Small intestine (tissue), 7 donors: ENCODE data around the gene FCHO1. TPM values are rescaled to one million over a fixed set of nuclear protein-coding genes. Genes with fewer than 3 reads are reported as not detected.

Experiments
- DNase-seq, 2 donors: peaks; one replicate each; pipeline versions ENCODE4 v3.0.0 to v3.0.0-alpha.2; 2013
- FAIRE-seq: peaks from 2 replicates; lab custom pipeline; 2012; peaks lifted over from hg19 to GRCh38; lab: Jason Lieb, UNC
- H3K27ac ChIP-seq, 3 donors: one replicate each; pipeline ENCODE4 v1.5.1; 2013; ENCODE audit warnings: low read length in 2 of 3, mild to moderate bottlenecking in 2 of 3, control low read depth in 1 of 3, inconsistent platforms in 1 of 3, low read depth in 1 of 3, moderate library complexity in 1 of 3
- H3K27me3 ChIP-seq, 3 donors: one replicate each; pipeline ENCODE4 v1.6.1; 2013; ENCODE audit warnings: low read length in 3 of 3, inconsistent platforms in 1 of 3; ENCODE audit not compliant: control insufficient read depth in 3 of 3, insufficient read depth in 3 of 3
- H3K36me3 ChIP-seq, 3 donors: one replicate each; pipeline ENCODE4 v1.6.1; 2013; ENCODE audit warnings: low read length in 3 of 3, inconsistent platforms in 1 of 3, low read depth in 1 of 3, mild to moderate bottlenecking in 1 of 3, moderate library complexity in 1 of 3; ENCODE audit not compliant: control insufficient read depth in 3 of 3, insufficient read depth in 2 of 3
- H3K4me1 ChIP-seq, 3 donors: one replicate each; pipeline ENCODE4 v1.6.1; 2013; ENCODE audit warnings: low read length in 2 of 3, inconsistent platforms in 1 of 3, low read depth in 1 of 3, mild to moderate bottlenecking in 1 of 3, moderate library complexity in 1 of 3; ENCODE audit not compliant: control insufficient read depth in 3 of 3, insufficient read depth in 2 of 3
- H3K4me3 ChIP-seq, 3 donors: one replicate each; pipeline ENCODE4 v1.5.1; 2013; ENCODE audit warnings: low read length in 3 of 3, control low read depth in 1 of 3, inconsistent platforms in 1 of 3, low read depth in 1 of 3, mild to moderate bottlenecking in 1 of 3, moderate library complexity in 1 of 3
- H3K9me3 ChIP-seq, 2 donors: one replicate each; pipeline ENCODE4 v1.6.1; 2013; ENCODE audit warnings: low read depth in 1 of 2, low read length in 1 of 2; ENCODE audit not compliant: control insufficient read depth in 2 of 2, insufficient read depth in 1 of 2
- WGBS, 3 donors: extraction: QIAGEN DNeasy Blood & Tissue Kit; methylation state at CpG; one replicate each; pipeline ENCODE4 v1.1.7; 2013; 5-methylcytosine and 5-hydroxymethylcytosine counted together
- polyA plus RNA-seq, 4 donors: library from polyadenylated mRNA; stranded (reverse) in 3 of 4; unstranded in 1 of 4; fragments of 200-250 nt in 3 of 4; fragments of 120-200 nt in 1 of 4; gene quantifications; one replicate each; pipeline versions ENCODE4 v1.2.1 to v1.2.3, GENCODE V29; 2013
- donor health status: healthy with polysubstance abuse.
- donor health status: control.
- donor health status: control.
- donor health status: Bipolar disorder and iron deficiency.
- donor health status: healthy.

The FCHO1 gene
- polyA plus RNA-seq, 4 donors, result 1.4 to 3.1 (median 2.2) TPM

DNA sequence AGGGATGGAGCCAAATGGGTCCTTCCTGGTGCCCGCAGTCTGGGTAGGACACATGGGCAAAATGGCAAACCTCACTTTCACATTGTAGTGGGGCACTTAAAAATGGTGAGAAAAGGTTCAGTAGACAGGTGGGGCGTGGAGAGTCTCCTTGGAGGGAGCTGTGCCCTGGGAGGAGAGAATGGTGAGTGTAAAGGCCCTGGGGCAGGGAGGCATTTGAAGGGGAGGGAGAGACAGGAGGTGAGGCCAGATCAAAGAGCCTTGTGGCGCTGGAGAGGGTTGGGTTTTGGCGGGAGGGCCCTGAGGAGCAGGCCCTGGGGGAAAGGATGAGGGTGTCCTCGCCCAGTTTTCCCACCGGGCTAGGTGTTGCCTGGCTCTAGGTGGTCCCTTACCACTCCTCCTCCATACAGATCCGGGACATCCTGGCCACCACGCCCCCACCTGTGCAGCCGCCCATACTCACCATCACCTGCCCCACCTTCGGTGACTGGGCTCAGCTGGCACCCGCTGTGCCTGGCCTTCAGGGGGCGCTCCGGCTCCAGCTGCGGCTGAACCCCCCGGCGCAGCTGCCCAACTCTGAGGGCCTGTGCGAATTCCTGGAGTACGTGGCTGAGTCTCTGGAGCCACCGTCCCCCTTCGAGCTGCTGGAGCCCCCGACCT, 25.7 kb upstream of the FCHO1 start:
- DNase-seq (no peak), FAIRE-seq (no peak)
- 83 to 86% (median 84%) methylated on average over 19 to 21 of the region's 21 CpGs for WGBS, 3 donors
- H3K27me3 ChIP-seq, result no peaks in the 10 kb centered on the region
- H3K4me3 ChIP-seq, result no peak overlapping the region
- no peak overlapping the region for H3K27ac ChIP-seq
- H3K36me3 ChIP-seq, result peaks cover 25 to 85% (median 29%) of the 10 kb centered on the region in 3 donors
- H3K4me1 ChIP-seq, result peaks cover 3 to 8% (median 5%) of the 10 kb centered on the region in 3 donors
- H3K9me3 ChIP-seq, result no peaks in the 10 kb centered on the region

DNA sequence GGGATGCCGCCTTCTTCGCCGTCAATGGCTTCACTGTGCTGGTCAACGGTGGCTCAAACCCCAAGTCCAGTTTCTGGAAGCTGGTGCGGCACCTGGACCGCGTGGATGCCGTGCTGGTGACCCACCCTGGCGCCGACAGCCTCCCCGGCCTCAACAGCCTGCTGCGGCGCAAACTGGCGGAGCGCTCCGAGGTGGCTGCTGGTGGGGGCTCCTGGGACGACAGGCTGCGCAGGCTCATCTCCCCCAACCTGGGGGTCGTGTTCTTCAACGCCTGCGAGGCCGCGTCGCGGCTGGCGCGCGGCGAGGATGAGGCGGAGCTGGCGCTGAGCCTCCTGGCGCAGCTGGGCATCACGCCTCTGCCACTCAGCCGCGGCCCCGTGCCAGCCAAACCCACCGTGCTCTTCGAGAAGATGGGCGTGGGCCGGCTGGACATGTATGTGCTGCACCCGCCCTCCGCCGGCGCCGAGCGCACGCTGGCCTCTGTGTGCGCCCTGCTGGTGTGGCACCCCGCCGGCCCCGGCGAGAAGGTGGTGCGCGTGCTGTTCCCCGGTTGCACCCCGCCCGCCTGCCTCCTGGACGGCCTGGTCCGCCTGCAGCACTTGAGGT, 25.0 kb upstream of the FCHO1 start:
- FAIRE-seq, result no peak

DNA sequence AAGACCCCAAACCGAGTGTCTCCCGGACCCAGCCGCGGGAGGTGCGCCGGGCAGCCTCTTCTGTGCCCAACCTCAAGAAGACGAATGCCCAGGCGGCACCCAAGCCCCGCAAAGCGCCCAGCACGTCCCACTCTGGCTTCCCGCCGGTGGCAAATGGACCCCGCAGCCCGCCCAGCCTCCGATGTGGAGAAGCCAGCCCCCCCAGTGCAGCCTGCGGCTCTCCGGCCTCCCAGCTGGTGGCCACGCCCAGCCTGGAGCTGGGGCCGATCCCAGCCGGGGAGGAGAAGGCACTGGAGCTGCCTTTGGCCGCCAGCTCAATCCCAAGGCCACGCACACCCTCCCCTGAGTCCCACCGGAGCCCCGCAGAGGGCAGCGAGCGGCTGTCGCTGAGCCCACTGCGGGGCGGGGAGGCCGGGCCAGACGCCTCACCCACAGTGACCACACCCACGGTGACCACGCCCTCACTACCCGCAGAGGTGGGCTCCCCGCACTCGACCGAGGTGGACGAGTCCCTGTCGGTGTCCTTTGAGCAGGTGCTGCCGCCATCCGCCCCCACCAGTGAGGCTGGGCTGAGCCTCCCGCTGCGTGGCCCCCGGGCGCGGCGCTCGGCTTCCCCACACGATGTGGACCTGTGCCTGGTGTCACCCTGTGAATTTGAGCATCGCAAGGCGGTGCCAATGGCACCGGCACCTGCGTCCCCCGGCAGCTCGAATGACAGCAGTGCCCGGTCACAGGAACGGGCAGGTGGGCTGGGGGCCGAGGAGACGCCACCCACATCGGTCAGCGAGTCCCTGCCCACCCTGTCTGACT, 24.1 kb upstream of the FCHO1 start:
- WGBS, 3 donors, result 89 to 91% (median 89%) methylated on average over 53 to 62 of the region's 62 CpGs
- H3K9me3 ChIP-seq, result no peaks in the 10 kb centered on the region
- no peaks in the 10 kb centered on the region for H3K27me3 ChIP-seq
- peaks cover 25 to 75% (median 32%) of the 10 kb centered on the region in 3 donors for H3K36me3 ChIP-seq
- no peaks in the 10 kb centered on the region for H3K4me1 ChIP-seq
- FAIRE-seq (no peak), DNase-seq (no peak)
- no peak overlapping the region for H3K4me3 ChIP-seq
- no peak overlapping the region for H3K27ac ChIP-seq

More for the DNA sequence above, 25.0 kb upstream of the FCHO1 start:
- DNase-seq, result no peak
- Histone ChIP-seq H3K9me3 (no peaks in the 10 kb centered on the region), H3K4me1 (peaks cover 0 to 5% (median 0%) of the 10 kb centered on the region in 3 donors), H3K36me3 (peaks cover 25 to 81% (median 31%) of the 10 kb centered on the region in 3 donors), H3K27me3 (no peaks in the 10 kb centered on the region), H3K27ac (no peak overlapping the region), H3K4me3 (no peak overlapping the region)
- 95 to 96% (median 95%) methylated on average over 54 to 59 of the region's 59 CpGs for WGBS, 3 donors

- H3K27ac ChIP-seq, result no peak overlapping the region
- FAIRE-seq (no peak), DNase-seq (no peak)
- H3K36me3 ChIP-seq, result peaks cover 25 to 77% (median 32%) of the 10 kb centered on the region in 3 donors
- no peaks in the 10 kb centered on the region for H3K27me3 ChIP-seq
- H3K4me1 ChIP-seq, result no peaks in the 10 kb centered on the region
- H3K4me3 ChIP-seq, result no peak overlapping the region
- no peaks in the 10 kb centered on the region for H3K9me3 ChIP-seq
- WGBS, 3 donors, result 93 to 98% (median 94%) methylated on average over 19 of the region's 19 CpGs
Measured at GRCh38 chr19:17727843-17728242, 23.4 kb upstream of the FCHO1 start.

GRCh38 chr19:17733127-17733526, 18.1 kb upstream of the FCHO1 start:
- Histone ChIP-seq H3K4me1 (no peaks in the 10 kb centered on the region), H3K36me3 (peaks cover 10 to 62% (median 10%) of the 10 kb centered on the region in 3 donors), H3K27ac (no peak overlapping the region), H3K27me3 (no peaks in the 10 kb centered on the region), H3K4me3 (no peak overlapping the region), H3K9me3 (no peaks in the 10 kb centered on the region)
- 94 to 96% (median 96%) methylated on average over 21 to 22 of the region's 22 CpGs for WGBS, 3 donors
- DNase-seq, result no peak
- FAIRE-seq, result no peak

DNA sequence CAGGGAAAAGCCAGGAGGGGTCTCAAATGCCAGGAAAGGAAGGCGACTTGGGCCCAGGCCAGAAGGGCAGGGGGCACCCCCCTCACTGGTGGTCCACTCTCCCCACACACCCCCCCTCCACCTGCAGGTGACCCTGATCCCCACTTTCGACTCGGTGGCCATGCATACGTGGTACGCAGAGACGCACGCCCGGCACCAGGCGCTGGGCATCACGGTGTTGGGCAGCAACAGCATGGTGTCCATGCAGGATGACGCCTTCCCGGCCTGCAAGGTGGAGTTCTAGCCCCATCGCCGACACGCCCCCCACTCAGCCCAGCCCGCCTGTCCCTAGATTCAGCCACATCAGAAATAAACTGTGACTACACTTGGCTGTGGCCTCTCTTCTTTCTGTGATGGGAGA, 17.1 kb upstream of the FCHO1 start:
- 94 to 97% (median 96%) methylated on average over 15 to 16 of the region's 16 CpGs for WGBS, 3 donors

DNA sequence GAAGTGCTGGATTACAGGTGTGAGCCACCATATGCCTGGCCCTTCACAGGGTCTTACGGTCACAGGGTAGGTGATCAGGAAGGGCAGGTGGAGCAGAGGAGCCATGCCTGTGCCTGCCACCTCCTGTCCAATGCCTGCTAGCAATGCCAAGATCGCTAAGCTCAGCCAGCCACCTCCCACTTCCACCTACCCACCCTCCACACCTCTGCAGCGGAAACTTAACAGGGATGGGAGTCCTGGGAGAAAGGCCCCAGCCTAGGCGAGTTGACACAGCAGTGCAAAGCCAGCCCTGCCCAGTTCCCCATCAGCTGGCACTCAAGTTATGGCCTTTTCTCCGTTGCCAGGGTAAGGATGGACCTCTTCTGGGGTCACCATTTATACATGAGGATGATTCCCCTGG, 15.9 kb upstream of the FCHO1 start:
- peaks cover 7 to 46% (median 8%) of the 10 kb centered on the region in 3 donors for H3K36me3 ChIP-seq
- H3K9me3 ChIP-seq, result no peaks in the 10 kb centered on the region
- H3K4me3 ChIP-seq, result no peak overlapping the region
- H3K27ac ChIP-seq, result no peak overlapping the region
- WGBS, 3 donors, result 95 to 96% (median 96%) methylated on average over 5 of the region's 5 CpGs
- no peaks in the 10 kb centered on the region for H3K27me3 ChIP-seq
- DNase-seq (no peak), FAIRE-seq (no peak)
- no peaks in the 10 kb centered on the region for H3K4me1 ChIP-seq

More for the DNA sequence above, 17.1 kb upstream of the FCHO1 start:
- Histone ChIP-seq H3K27me3 (no peaks in the 10 kb centered on the region), H3K4me1 (no peaks in the 10 kb centered on the region), H3K9me3 (no peaks in the 10 kb centered on the region), H3K27ac (no peak overlapping the region), H3K4me3 (no peak overlapping the region), H3K36me3 (peaks cover 8 to 53% (median 9%) of the 10 kb centered on the region in 3 donors)
- FAIRE-seq, result no peak
- DNase-seq, result no peak

DNA sequence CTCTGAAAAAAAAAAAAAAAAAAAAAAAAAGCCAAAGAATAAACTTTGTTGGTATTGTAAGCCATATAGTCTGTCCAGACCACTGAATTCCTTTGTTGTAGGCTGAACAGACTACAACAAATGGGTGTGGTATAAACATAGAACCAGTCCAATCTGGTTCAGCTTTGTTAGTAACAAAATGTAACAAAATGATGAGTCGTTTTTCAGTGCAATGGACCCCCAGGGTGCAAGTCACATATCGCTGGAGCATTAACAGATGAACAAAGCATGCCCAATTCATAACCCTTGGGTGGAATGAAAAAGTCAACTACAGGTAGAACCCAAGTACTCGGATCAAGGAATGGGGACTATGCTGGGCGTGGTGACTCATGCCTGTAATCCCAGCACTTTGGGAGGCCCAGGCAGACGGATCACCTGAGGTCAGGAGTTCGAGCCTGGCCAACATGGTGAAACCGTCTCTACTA, 13.6 kb upstream of the FCHO1 start:
- Histone ChIP-seq H3K36me3 (peaks cover 4 to 35% (median 8%) of the 10 kb centered on the region in 3 donors), H3K9me3 (peaks cover 0 to 11% of the 10 kb centered on the region in 2 donors), H3K4me1 (no peaks in the 10 kb centered on the region), H3K27ac (no peak overlapping the region), H3K4me3 (no peak overlapping the region), H3K27me3 (no peaks in the 10 kb centered on the region)
- FAIRE-seq (no peak), DNase-seq (no peak)
- 80 to 85% (median 83%) methylated on average over 7 of the region's 7 CpGs for WGBS, 3 donors
